HG03571 (cell line): ENCODE measurements around the gene TICAM2.
"Not testable (repeated sequence)": the region's sequence is repeated elsewhere in the genome, so short reads cannot be mapped to it uniquely, and the experiment has no call there.

Source experiments
- ATAC-seq: cut with Tn5 transposase; IDR thresholded peaks from one replicate; pipeline ENCODE4 v1.9.1; 2021; ENCODE audit not compliant: unreplicated experiment

Gene TICAM2

DNA sequence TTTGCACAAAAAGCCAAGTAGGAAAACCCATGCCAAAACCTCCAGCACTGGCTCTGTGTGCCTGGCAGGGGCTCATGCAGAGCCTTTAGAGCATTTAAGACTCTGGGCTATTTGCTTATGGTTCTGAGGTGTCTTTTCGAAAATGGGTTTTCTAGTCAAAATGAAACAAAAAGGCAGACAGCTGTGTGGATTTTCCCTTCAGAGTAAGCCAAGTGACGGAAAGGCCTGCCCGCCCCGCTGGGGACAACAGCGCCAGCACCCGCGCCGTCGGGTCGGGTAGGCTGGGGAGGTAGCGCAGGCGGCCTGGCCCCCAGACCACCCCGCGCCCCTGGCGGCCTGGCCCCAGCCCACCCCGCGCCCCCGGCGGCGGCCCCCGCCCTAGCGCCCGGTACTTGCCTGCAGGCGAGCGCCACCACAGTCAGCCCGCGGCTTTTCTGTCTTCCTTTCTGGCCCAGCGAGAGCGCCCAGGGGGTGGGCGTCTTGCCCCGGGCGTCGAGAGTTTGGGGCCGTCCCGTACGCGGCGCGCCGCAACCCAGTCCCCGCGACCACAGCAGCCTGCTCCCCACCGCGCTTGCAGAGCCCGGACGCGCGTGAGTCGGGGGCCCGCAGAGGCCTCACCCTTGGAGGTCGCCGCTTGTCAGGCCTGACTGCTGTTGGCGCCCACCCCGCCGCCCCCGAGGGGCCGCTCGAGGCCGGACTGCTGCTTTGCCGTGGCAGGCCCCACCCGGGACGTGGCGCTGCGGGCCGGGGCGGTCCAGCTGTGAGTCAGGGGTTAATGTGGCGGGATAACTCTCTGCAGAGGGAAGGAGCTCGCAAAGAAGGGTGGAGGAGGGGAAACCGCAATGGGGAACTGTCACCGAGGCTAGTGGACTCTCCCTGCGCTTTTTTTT lies at the start of gene TICAM2:
TICAM2 (minus strand) TSS at position 779 of the 890 bp plus-strand sequence. CDS start 21,223 bp downstream, outside the sequence.
- ATAC-seq = peak; percentile 74

- ATAC-seq = no peak
Observed at GRCh38 chr5:115649541-115649940, 47.3 kb upstream of the TICAM2 start.

DNA sequence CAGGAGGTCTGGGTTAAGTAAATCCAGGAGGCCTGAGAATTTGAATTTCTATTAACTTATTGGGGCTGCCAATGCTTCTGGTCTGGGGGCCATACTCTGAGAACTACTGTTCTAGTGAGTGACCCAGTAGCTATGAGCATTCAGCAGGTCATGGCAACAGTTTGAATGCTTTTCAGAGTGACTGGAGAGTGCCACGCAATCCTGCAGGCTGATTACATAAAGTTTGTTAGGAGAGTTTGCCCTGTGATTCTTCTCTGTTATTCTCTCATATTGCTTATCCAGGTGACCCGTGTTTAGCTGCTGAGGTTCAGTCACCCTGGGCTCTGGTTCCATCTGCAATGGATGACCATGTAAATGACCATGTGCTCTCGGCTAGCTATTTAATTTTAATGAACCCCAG lies 45.8 kb upstream of the TICAM2 start:
- ATAC-seq = no peak

DNA sequence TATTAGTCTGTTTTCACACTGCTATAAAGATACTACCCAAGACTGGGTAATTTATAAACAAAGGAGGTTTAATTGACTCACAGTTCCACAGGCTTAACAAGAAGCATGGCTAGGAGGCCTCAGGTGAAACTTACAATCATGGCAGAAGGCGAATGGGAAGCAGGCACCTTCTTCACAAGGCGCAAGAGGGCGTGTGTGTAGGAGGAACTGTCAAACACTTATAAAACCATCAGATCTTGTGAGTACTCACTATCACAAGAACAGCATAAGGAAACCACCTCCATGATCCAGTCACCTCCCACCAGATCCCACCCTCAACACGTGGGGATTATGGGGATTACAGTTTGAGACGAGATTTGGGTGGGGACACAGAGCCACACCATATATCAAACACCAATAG lies 43.1 kb upstream of the TICAM2 start:
- not testable (repeated sequence) for ATAC-seq

DNA sequence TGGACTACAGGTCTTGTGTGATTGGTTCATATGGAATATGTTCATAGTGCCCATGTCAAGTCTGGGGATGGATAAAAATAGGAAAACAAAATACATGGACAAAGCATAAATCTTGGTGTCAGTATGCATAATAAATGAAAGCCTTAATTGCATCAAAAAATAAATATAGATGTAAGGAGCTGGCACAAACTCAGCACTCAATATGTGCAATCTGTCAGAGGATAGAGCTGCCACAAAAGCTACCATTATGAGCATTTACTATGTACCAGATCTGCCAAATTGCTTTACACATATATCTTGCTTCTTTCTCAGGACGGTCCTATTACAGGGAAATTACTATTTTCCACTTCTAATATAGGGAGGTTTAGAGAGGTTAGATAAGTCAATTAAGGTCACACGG lies 41.8 kb upstream of the TICAM2 start:
- ATAC-seq = no peak

DNA sequence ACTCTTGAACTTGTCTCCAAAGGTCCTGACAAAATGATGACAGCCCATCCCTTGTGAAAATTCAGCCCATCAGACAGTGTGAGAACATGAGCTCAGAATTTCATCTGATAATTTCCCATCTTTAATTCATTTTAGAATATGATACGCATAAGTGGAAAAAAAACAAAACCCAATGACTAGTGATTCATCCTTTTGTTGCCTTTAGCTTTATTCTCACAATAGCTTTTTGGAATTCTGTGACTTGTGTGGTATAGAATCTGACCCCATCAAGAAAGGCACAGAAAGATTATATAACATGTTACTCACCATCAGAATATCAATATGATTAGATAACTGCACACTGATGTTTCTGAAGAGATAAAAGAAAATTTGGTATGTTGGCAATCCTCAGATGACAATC lies 39.7 kb upstream of the TICAM2 start:
- no peak for ATAC-seq

GRCh38 chr5:115640274-115640673 lies 38.0 kb upstream of the TICAM2 start:
- no peak for ATAC-seq

DNA sequence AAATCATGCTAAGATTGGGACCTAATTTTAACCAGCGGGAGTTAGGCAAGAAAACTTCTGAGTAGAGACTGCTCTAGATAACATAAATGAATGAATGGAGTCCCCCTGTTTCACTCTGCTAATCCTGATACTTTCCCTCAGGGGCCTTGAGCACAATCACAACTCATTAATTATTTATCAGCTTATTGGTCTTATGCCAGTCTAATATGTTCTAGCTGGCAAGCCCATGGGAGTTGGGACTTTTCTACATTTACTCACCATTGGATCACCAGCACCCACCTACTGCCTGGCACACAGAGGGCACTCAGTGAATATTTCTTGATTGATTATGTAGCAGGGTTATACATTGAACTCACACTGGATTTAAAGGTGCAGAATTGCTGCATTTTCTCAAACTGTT lies 37.1 kb upstream of the TICAM2 start:
- no peak for ATAC-seq

DNA sequence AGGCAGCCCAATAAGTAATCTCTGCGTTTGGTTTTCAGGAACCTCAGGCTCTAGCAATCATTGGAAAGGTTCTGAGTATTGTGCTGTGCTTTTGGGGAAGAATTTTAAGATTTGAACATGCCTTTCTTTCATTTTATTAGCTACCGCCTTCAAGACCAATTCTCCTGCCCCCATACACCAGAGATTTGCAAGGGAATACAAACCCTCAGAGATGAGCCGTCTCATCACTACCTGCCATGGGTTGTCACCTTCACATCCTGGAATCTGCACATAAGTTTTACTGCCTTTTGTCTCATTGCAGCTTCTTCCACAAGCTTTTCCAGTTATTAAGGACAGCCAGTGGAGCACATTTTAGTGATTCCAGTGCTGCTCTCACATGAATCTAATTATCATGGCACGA lies 35.2 kb upstream of the TICAM2 start:
- no peak for ATAC-seq

DNA sequence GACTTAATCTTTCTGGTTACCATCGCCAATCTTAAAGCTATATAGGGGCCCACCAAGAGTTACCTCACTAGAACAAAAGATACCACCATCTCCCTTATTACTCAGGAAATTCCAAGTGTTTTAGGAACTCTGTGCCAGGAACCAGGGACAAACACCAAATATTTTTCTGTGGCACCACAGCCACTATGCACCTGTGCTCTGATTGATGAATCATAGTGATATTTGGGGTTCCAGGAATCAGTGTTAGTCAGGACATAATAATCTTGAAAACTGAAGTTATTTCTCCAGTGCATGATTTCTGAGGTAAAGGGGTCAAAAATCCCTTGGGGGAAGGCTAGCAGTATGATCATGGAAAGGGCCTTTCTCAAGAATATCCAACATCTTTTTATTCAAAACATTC lies 33.7 kb upstream of the TICAM2 start:
- no peak for ATAC-seq

- peak; percentile 50 for ATAC-seq
Observed at GRCh38 chr5:115634343-115635132, 32.3 kb upstream of the TICAM2 start.

DNA sequence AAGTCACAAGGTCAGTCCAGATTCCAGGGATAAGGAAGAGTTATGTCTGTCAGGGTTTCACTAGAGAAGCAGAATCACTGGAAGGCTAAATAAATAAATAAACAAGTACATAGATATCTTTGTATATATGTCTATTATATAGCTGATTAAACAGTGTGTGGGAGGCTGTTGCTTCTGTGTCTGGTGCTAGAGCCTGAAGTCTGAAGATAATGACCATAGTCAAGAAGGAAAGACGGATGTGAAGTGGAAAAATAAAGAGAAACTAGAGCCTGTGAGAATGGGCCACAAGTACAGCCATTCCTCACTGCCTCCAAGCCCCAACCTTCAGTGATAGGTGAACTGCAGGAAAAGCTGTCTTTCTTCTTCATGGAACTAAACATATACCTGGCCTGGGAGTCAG lies 27.6 kb upstream of the TICAM2 start:
- no peak for ATAC-seq

- no peak for ATAC-seq
Observed at GRCh38 chr5:115627295-115627865, 25.1 kb upstream of the TICAM2 start.

DNA sequence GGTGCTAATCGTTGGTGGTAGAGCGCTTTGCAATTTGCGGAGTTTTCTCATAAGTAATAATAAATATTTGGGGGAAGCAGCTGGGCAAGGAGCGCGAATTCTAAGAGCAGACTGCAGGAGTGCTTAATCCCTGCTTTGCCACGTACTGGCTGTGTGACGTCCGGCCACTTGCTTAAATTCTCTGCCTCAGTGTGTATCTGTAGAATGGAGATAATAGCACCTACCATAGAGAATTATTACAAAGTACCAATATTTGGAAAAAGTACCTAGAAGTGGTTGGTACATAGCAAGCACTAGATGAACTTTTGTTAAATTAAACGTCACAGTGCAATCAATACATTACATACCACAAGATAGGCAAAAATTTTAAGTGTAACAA lies 24.2 kb upstream of the TICAM2 start:
- ATAC-seq = peak; percentile 18

DNA sequence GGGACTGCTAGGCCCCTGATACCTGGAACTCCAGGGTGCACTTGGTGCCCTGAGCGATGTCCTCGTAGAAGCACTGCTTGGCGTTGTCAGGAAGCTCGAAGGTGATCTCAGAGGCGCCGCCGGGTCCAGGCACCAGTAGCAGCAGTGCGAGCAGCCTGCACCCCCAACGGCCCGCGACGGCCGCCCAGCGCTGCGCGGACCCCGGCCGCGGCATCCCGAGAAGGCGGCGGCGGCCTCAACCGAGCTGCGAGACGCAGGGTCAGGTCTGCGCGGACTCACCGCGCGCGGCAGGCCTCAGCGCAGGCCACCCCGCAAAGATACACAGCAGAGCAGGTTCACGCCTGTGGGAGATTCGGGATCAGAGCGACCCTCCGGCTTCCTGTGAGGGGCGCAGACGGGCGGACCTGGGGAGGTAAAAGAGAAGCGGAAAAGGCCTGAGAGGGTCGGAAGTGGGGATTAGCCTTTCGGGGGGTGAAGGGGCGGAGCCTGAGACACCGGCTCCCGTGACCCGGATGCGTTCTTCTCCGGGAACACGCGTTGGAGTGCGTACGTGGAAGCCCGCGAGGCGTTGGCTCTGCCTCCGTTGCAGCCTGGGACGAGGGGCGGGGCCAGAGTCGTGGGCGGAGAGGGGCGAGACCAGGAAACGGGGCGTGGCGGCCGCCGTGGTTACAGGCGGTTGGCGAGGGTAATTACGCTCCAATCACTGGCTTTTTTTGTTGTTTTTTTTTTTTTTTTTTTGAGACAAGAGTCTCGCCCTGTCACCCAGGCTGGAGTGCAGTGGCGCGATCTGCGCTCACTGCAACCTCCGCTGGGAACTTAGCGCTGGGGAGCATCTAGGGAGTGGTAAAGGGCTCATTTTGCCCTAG lies 23.5 kb upstream of the TICAM2 start, which contains the start of gene TMED7:
TMED7 (minus strand) TSS at position 458 of the 866 bp plus-strand sequence; CDS start at position 214, 244 bp downstream.
- peak; percentile 92 for ATAC-seq

DNA sequence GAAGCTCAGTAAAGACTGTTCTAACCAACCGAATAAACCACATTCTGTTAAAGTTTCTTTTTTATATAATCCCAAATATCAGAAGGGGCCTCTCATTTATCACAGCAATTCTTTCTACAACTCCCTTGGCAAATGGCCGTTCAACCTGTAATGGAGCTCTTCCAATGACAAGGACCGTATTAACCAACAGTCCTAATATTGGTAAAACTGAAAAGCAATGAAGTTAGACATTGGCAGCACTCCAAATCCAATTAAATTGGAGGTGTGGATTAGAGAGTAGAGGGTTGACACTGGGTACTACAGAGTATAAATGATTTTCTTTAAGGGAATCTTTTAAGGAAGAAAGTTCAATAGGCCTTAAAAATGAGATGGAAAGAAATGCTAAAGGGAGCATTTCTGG lies 22.7 kb upstream of the TICAM2 start:
- no peak for ATAC-seq

GRCh38 chr5:115623658-115624057 lies 21.4 kb upstream of the TICAM2 start:
- ATAC-seq = no peak

- ATAC-seq = no peak
Observed at GRCh38 chr5:115621365-115621900, 19.2 kb upstream of the TICAM2 start.

DNA sequence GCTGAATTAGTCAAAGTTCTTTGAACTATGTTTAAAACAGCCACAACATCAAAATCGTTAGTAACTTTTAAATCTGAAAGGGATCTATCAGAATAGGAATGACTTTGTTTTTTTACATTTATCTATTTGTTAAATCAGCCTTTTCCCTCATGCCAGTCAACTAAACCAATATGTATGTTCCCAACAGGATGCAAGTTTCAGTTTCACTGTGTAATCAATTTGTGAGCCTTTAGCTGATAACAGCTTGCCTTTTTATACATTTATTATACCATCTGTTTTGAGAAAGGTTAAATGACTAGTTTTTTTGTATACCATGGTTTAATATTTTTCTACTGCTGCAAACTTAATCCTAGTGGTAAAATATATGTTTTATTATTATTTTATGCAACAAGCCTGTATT lies 14.6 kb upstream of the TICAM2 start:
- no peak for ATAC-seq

- no peak for ATAC-seq
Observed at GRCh38 chr5:115616472-115616871, 14.2 kb upstream of the TICAM2 start.
